Activated naive CD4-positive, alpha-beta T cell treated with anti-CD3 and anti-CD28 coated beads, Interleukin-2, amount 50 U/mL, for 24 hours (primary cell): ENCODE results near the gene NFATC2.
A peak's percentile ranks its signal among the peaks of the same experiment; 100 is the strongest.

Experiments
- H3K27ac Mint-ChIP-seq: one replicate; pipeline ENCODE4 v1.8.0; 2021; ENCODE audit warnings: mild to moderate bottlenecking, mixed read lengths
- H3K27me3 Mint-ChIP-seq: one replicate; pipeline ENCODE4 v1.8.0; 2021; ENCODE audit warnings: mixed read lengths
- H3K36me3 Mint-ChIP-seq: one replicate; pipeline ENCODE4 v1.8.0; 2021; ENCODE audit warnings: mixed read lengths
- H3K4me1 Mint-ChIP-seq: one replicate; pipeline ENCODE4 v1.8.0; 2021; ENCODE audit warnings: mixed read lengths
- H3K4me3 Mint-ChIP-seq: one replicate; pipeline ENCODE4 v1.8.0; 2021; ENCODE audit warnings: mild to moderate bottlenecking, mixed read lengths
- H3K9me3 Mint-ChIP-seq: one replicate; pipeline ENCODE4 v1.8.0; 2021; ENCODE audit warnings: mixed read lengths

The NFATC2 gene

GRCh38 chr20:51500936-51501335, 41.6 kb downstream of the NFATC2 start:
- peaks cover 88% of the 10 kb centered on the region for H3K4me1 Mint-ChIP-seq
- no peak overlapping the region for H3K4me3 Mint-ChIP-seq
- H3K27ac Mint-ChIP-seq, result peak overlapping the region; percentile 92
- no peaks in the 10 kb centered on the region for H3K27me3 Mint-ChIP-seq
- peaks cover 10% of the 10 kb centered on the region for H3K36me3 Mint-ChIP-seq
- peaks cover 10% of the 10 kb centered on the region for H3K9me3 Mint-ChIP-seq

GRCh38 chr20:51500311-51500710, 42.2 kb downstream of the NFATC2 start:
- Mint-ChIP-seq H3K27ac (peak overlapping the region; percentile 95), H3K4me3 (no peak overlapping the region), H3K4me1 (peaks cover 89% of the 10 kb centered on the region), H3K36me3 (peaks cover 10% of the 10 kb centered on the region), H3K9me3 (peaks cover 10% of the 10 kb centered on the region), H3K27me3 (no peaks in the 10 kb centered on the region)

- Mint-ChIP-seq H3K27ac (peak overlapping the region; percentile 99), H3K27me3 (no peaks in the 10 kb centered on the region), H3K4me3 (peak overlapping the region; percentile 84), H3K4me1 (peaks cover 97% of the 10 kb centered on the region), H3K36me3 (peaks cover 14% of the 10 kb centered on the region), H3K9me3 (peaks cover 10% of the 10 kb centered on the region)
These were observed 43.6 kb downstream of the NFATC2 start for GRCh38 chr20:51498765-51499540.

- Mint-ChIP-seq H3K9me3 (peaks cover 10% of the 10 kb centered on the region), H3K36me3 (peaks cover 14% of the 10 kb centered on the region), H3K4me3 (peak overlapping the region; percentile 84), H3K4me1 (peaks cover 99% of the 10 kb centered on the region), H3K27me3 (no peaks in the 10 kb centered on the region), H3K27ac (peak overlapping the region; percentile 99)
These were observed 44.7 kb downstream of the NFATC2 start for GRCh38 chr20:51497542-51498467.

- H3K36me3 Mint-ChIP-seq, result peaks cover 14% of the 10 kb centered on the region
These were observed 45.6 kb downstream of the NFATC2 start for GRCh38 chr20:51496964-51497363.

GRCh38 chr20:51495921-51496545, 46.5 kb downstream of the NFATC2 start:
- Mint-ChIP-seq H3K4me3 (peak overlapping the region; percentile 42), H3K27me3 (no peaks in the 10 kb centered on the region), H3K9me3 (peaks cover 10% of the 10 kb centered on the region), H3K27ac (peak overlapping the region; percentile 94), H3K36me3 (peaks cover 14% of the 10 kb centered on the region), H3K4me1 (peaks cover 98% of the 10 kb centered on the region)

More at GRCh38 chr20:51496964-51497363, 45.6 kb downstream of the NFATC2 start:
- H3K4me3 Mint-ChIP-seq, result peak overlapping the region; percentile 84
- H3K9me3 Mint-ChIP-seq, result peaks cover 10% of the 10 kb centered on the region
- peak overlapping the region; percentile 99 for H3K27ac Mint-ChIP-seq
- H3K4me1 Mint-ChIP-seq, result peaks cover 98% of the 10 kb centered on the region
- H3K27me3 Mint-ChIP-seq, result no peaks in the 10 kb centered on the region

- peaks cover 99% of the 10 kb centered on the region for H3K4me1 Mint-ChIP-seq
- H3K4me3 Mint-ChIP-seq, result peak overlapping the region; percentile 82
- H3K27ac Mint-ChIP-seq, result peak overlapping the region; percentile 94
- peaks cover 10% of the 10 kb centered on the region for H3K9me3 Mint-ChIP-seq
- peaks cover 15% of the 10 kb centered on the region for H3K36me3 Mint-ChIP-seq
- H3K27me3 Mint-ChIP-seq, result no peaks in the 10 kb centered on the region
These were observed 47.2 kb downstream of the NFATC2 start for GRCh38 chr20:51495291-51495690.

GRCh38 chr20:51494241-51495110, 48.0 kb downstream of the NFATC2 start:
- Mint-ChIP-seq H3K4me3 (peak overlapping the region; percentile 82), H3K27ac (peak overlapping the region; percentile 94), H3K4me1 (peaks cover 99% of the 10 kb centered on the region), H3K27me3 (no peaks in the 10 kb centered on the region), H3K9me3 (peaks cover 10% of the 10 kb centered on the region), H3K36me3 (peaks cover 18% of the 10 kb centered on the region)

- peaks cover 5% of the 10 kb centered on the region for H3K9me3 Mint-ChIP-seq
- peak overlapping the region; percentile 16 for H3K27ac Mint-ChIP-seq
- peaks cover 96% of the 10 kb centered on the region for H3K4me1 Mint-ChIP-seq
- peak overlapping the region; percentile 68 for H3K4me3 Mint-ChIP-seq
- H3K27me3 Mint-ChIP-seq, result no peaks in the 10 kb centered on the region
- peaks cover 18% of the 10 kb centered on the region for H3K36me3 Mint-ChIP-seq
These were observed 49.1 kb downstream of the NFATC2 start for GRCh38 chr20:51493346-51493791.

- H3K4me3 Mint-ChIP-seq, result peak overlapping the region; percentile 19
- no peaks in the 10 kb centered on the region for H3K27me3 Mint-ChIP-seq
These were observed 50.1 kb downstream of the NFATC2 start for GRCh38 chr20:51492167-51493092.

GRCh38 chr20:51491393-51491792, 51.1 kb downstream of the NFATC2 start:
- Mint-ChIP-seq H3K4me3 (no peak overlapping the region), H3K36me3 (peaks cover 18% of the 10 kb centered on the region), H3K9me3 (no peaks in the 10 kb centered on the region), H3K4me1 (peaks cover 92% of the 10 kb centered on the region), H3K27me3 (no peaks in the 10 kb centered on the region), H3K27ac (no peak overlapping the region)

More at GRCh38 chr20:51492167-51493092, 50.1 kb downstream of the NFATC2 start:
- Mint-ChIP-seq H3K36me3 (peaks cover 16% of the 10 kb centered on the region), H3K4me1 (peaks cover 96% of the 10 kb centered on the region), H3K9me3 (no peaks in the 10 kb centered on the region), H3K27ac (peak overlapping the region; percentile 17)

GRCh38 chr20:51490635-51491034, 51.9 kb downstream of the NFATC2 start:
- Mint-ChIP-seq H3K36me3 (peaks cover 18% of the 10 kb centered on the region), H3K4me1 (peaks cover 92% of the 10 kb centered on the region), H3K9me3 (no peaks in the 10 kb centered on the region), H3K4me3 (no peak overlapping the region), H3K27ac (no peak overlapping the region), H3K27me3 (no peaks in the 10 kb centered on the region)

GRCh38 chr20:51489611-51490010, 52.9 kb downstream of the NFATC2 start:
- no peaks in the 10 kb centered on the region for H3K27me3 Mint-ChIP-seq
- H3K36me3 Mint-ChIP-seq, result peaks cover 18% of the 10 kb centered on the region

GRCh38 chr20:51488331-51488730, 54.2 kb downstream of the NFATC2 start:
- peaks cover 90% of the 10 kb centered on the region for H3K4me1 Mint-ChIP-seq
- no peaks in the 10 kb centered on the region for H3K27me3 Mint-ChIP-seq
- peaks cover 22% of the 10 kb centered on the region for H3K36me3 Mint-ChIP-seq
- no peaks in the 10 kb centered on the region for H3K9me3 Mint-ChIP-seq
- no peak overlapping the region for H3K27ac Mint-ChIP-seq
- H3K4me3 Mint-ChIP-seq, result no peak overlapping the region

More at GRCh38 chr20:51489611-51490010, 52.9 kb downstream of the NFATC2 start:
- H3K4me1 Mint-ChIP-seq, result peaks cover 90% of the 10 kb centered on the region
- no peak overlapping the region for H3K4me3 Mint-ChIP-seq
- no peaks in the 10 kb centered on the region for H3K9me3 Mint-ChIP-seq
- peak overlapping the region; percentile 17 for H3K27ac Mint-ChIP-seq
